ENCODE data around the gene POMP. TPM values are rescaled to one million over a fixed set of nuclear protein-coding genes. Genes with fewer than 3 reads are reported as not detected.

Gene POMP
- total RNA-seq, 1 experiment from 2014 or later = 92.2 TPM

- ATAC-seq = no peak
- Mint-ChIP-seq H3K36me3 (no peaks in the 10 kb centered on the region), H3K9me3 (no peaks in the 10 kb centered on the region), H3K27ac (peak overlapping the region; percentile 38; the same call in 1 of the 2 replicates), H3K27me3 (ENCODE audit: low read depth) (no peaks in the 10 kb centered on the region), H3K4me3 (no peak overlapping the region), H3K4me1 (peaks cover 13% of the 10 kb centered on the region)
- no peak for DNase-seq (ENCODE audit: low spot score)
- no peak for TF ChIP-seq ATF1 (CRISPR knock-in tag; IDR thresholded peaks at IDR 0.05)
- no peak for TF ChIP-seq CREM (CRISPR knock-in tag; IDR thresholded peaks at IDR 0.05)
- TF ChIP-seq PREB (CRISPR knock-in tag; IDR thresholded peaks at IDR 0.05; ENCODE audit: borderline replicate concordance) = no peak
- TF ChIP-seq ZNF121 (CRISPR knock-in tag; IDR thresholded peaks at IDR 0.05) = no peak
- no peak for TF ChIP-seq SP1 (CRISPR knock-in tag; conservative IDR thresholded peaks at IDR 0.05)
- TF ChIP-seq ATF2 (CRISPR knock-in tag; IDR thresholded peaks at IDR 0.05; ENCODE audit: borderline replicate concordance, low read depth) = no peak
- TF ChIP-seq JAZF1 (CRISPR knock-in tag; IDR thresholded peaks at IDR 0.05) = no peak
- TF ChIP-seq PRRX2 (CRISPR knock-in tag; IDR thresholded peaks at IDR 0.05) = no peak
- no peak for TF ChIP-seq USF2 (CRISPR knock-in tag; IDR thresholded peaks at IDR 0.05)
- no peak for TF ChIP-seq ZNF396 (CRISPR knock-in tag; IDR thresholded peaks at IDR 0.05; ENCODE audit: borderline replicate concordance)
- no peak for TF ChIP-seq ZNF416 (CRISPR knock-in tag; IDR thresholded peaks at IDR 0.05)
- TF ChIP-seq KAT7 (CRISPR knock-in tag; IDR thresholded peaks at IDR 0.05; ENCODE audit: borderline replicate concordance) = no peak
- TF ChIP-seq ZNF671 (CRISPR knock-in tag; IDR thresholded peaks at IDR 0.05) = no peak
- TF ChIP-seq, protein P1, sequence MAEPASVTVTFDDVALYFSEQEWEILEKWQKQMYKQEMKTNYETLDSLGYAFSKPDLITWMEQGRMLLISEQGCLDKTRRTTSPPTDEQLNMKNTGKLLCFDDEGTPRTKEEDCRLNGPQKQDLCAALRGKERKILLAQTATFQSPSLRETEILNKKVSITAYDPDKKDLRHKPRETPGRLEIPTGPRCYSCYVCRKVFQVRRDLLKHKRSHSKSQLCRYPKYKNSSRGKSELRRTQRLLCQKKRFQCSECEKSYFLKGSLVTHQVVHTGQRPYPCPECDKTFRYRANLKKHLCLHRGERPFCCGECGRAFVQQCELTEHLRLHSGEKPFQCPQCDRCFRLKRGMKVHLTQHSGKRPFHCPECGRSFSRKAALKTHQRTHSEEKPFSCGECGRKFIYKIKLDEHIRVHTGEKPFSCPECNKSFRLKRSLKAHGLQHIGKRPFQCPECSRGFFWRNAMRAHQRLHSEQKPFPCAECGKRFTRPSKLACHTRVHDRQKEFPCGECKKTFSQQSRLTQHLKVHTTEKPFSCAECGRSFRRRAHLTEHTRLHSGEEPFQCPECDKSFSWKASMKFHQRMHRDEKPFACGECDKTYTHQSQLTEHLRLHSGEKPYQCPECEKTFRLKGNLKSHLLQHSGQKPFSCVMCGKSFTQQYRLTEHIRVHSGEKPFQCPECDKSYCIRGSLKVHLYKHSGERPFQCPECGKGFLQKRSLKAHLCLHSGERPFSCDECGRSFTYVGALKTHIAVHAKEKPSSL (CRISPR knock-in tag; conservative IDR thresholded peaks at IDR 0.05) = no peak
- TF ChIP-seq, protein P2, sequence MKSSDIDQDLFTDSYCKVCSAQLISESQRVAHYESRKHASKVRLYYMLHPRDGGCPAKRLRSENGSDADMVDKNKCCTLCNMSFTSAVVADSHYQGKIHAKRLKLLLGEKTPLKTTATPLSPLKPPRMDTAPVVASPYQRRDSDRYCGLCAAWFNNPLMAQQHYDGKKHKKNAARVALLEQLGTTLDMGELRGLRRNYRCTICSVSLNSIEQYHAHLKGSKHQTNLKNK (CRISPR knock-in tag; IDR thresholded peaks at IDR 0.05) = no peak
- TF ChIP-seq TEAD4 (CRISPR knock-in tag; IDR thresholded peaks at IDR 0.05) = no peak
- TF ChIP-seq CBFB (CRISPR knock-in tag; IDR thresholded peaks at IDR 0.05; ENCODE audit: low read depth) = no peak
- TF ChIP-seq RORB (CRISPR knock-in tag; IDR thresholded peaks at IDR 0.05) = no peak
- no peak for TF ChIP-seq ARID4B (CRISPR knock-in tag; IDR thresholded peaks at IDR 0.05; ENCODE audit: borderline replicate concordance)
- TF ChIP-seq TEAD1 (CRISPR knock-in tag; IDR thresholded peaks at IDR 0.05) = no peak
- POLR2A ChIA-PET = no interaction called here
- CTCF ChIA-PET = interaction anchor here (0.7 to 1.4 kb wide), 3 partner anchors 15 to 156 kb away, joined by 3 to 4 read pairs (median 3); no protein-coding TSS in a partner anchor
These were observed 17.9 kb upstream of the POMP start for GRCh38 chr13:28640861-28641599.
